ENCODE results near the gene PTPRT.

DNA sequence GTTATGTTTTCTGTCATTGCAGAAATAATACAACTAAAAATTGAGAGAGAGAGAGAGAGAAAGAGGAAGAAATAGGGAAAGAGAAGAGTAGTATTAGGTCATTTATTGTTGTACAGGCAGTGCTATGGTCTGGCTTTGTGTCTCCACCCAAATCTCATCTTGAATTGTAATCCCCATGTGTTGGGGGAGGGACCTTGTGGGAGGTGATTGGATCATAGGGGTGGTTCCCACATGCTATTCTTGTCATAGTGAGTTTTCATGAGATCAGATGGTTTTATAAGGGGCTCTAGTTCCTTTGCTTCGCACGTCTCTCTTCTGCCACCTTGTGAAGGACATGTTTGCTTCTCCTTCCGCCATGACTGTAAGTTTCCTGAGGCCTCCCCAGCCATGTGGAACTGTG is 894.1 kb downstream of the PTPRT start:
- TF ChIP-seq NFIC (IDR thresholded peaks at IDR 0.05) (no peak), YY1 (IDR thresholded peaks at IDR 0.05; ENCODE audit: low read depth) (no peak), EGR1 (IDR thresholded peaks at IDR 0.05) (no peak), RAD21 (IDR thresholded peaks at IDR 0.05; ENCODE audit: low read depth) (no peak), EP300 (IDR thresholded peaks at IDR 0.05; ENCODE audit: borderline replicate concordance) (no peak)

Measured in Ishikawa (cell line).